A673 (cell line): ENCODE data around the gene NKX6-2. TPM values are rescaled to one million over a fixed set of nuclear protein-coding genes. Genes with fewer than 3 reads are reported as not detected.

Experiments used
- BruUV-seq: library from RNA; stranded (reverse); fragments of 400-500 nt; replicated peaks from 2 replicates; lab custom pipeline; 2021; lab: Mats Ljungman, UMichigan
- CTCF ChIA-PET: fragments of 300-600 bp; sonication (Branson Sonifier 250); formaldehyde crosslinking; loops from one replicate; lab custom pipeline; 2022; ENCODE audit warnings: antibody characterized with exemption; lab: Charles Lee
- POLR2A ChIA-PET: fragments of 300-600 bp; sonication (Branson Sonifier 250); formaldehyde crosslinking; loops from one replicate; lab custom pipeline; 2022; ENCODE audit warnings: antibody characterized with exemption; ENCODE audit not compliant: low non-redundant PET; lab: Charles Lee
- DNase-seq: peaks from one replicate; pipeline ENCODE4 v3.0.0-alpha.2; 2015; ENCODE audit warnings: low spot score
- H3K27ac ChIP-seq: fragments of 200-600 bp; sonication (generic); 2 replicates; pipeline ENCODE4 v1.5.1; 2016; ENCODE audit warnings: mixed run types, low read depth, mild to moderate bottlenecking, mixed read lengths, antibody characterized with exemption, low read length; ENCODE audit not compliant: poor library complexity, severe bottlenecking
- H3K27me3 ChIP-seq: fragments of 200-600 bp; sonication (generic); replicated peaks from 2 replicates; pipeline ENCODE4 v1.6.1; 2017; ENCODE audit warnings: mixed run types, low read depth, mild to moderate bottlenecking, mixed read lengths, antibody characterized with exemption, low read length; ENCODE audit not compliant: insufficient read depth, poor library complexity
- H3K36me3 ChIP-seq: fragments of 200-600 bp; sonication (generic); 2 replicates; pipeline ENCODE4 v1.6.1; 2016; ENCODE audit warnings: mixed run types, mild to moderate bottlenecking, mixed read lengths, antibody characterized with exemption, low read length; ENCODE audit not compliant: insufficient read depth, poor library complexity, severe bottlenecking
- H3K4me1 ChIP-seq: fragments of 200-600 bp; sonication (generic); 2 replicates; pipeline ENCODE4 v1.6.1; 2017; ENCODE audit warnings: mixed run types, mild to moderate bottlenecking, mixed read lengths, antibody characterized with exemption, low read length; ENCODE audit not compliant: insufficient read depth, poor library complexity, severe bottlenecking
- H3K4me3 ChIP-seq: fragments of 200-600 bp; sonication (generic); 2 replicates; pipeline ENCODE4 v1.5.1; 2016; ENCODE audit warnings: low read depth, mixed run types, mild to moderate bottlenecking, mixed read lengths, low read length; ENCODE audit not compliant: poor library complexity, severe bottlenecking
- H3K9me3 ChIP-seq: fragments of 200-600 bp; sonication (generic); 2 replicates; pipeline ENCODE4 v1.6.1; 2016; ENCODE audit warnings: mixed run types, low read depth, mild to moderate bottlenecking, mixed read lengths, antibody characterized with exemption, low read length; ENCODE audit not compliant: poor library complexity, severe bottlenecking
- EZH2 ChIP-seq: fragments of 200-600 bp; sonication (generic); IDR thresholded peaks from 2 replicates; pipeline ENCODE4 v1.6.1; 2017; ENCODE audit warnings: borderline replicate concordance, low read depth, mild to moderate bottlenecking, mixed read lengths, antibody characterized with exemption, low read length; ENCODE audit not compliant: poor library complexity, severe bottlenecking
- intact Hi-C: fragments of 100-400 bp; cut with micrococcal nuclease; formaldehyde crosslinking; loops from one replicate; pipeline ENCODE4 v1.10.0; 2022; ENCODE audit not compliant: unreplicated experiment
- total RNA-seq: library from RNA; stranded (reverse); gene quantifications from 2 replicates; pipeline ENCODE4 v1.2.3, GENCODE V29; 2021
- TF ChIP-seq, protein P1 (sequence below): fragments of 300-800, 200-600 bp; sonication (generic); conservative IDR thresholded peaks from 2 replicates; pipeline ENCODE4 v1.5.1; 2017; ENCODE audit warnings: low read depth, mild to moderate bottlenecking, antibody characterized with exemption, low read length, moderate library complexity, mixed read lengths

NKX6-2 gene
- total RNA-seq, 1 experiment from 2014 or later: not detected

DNA sequence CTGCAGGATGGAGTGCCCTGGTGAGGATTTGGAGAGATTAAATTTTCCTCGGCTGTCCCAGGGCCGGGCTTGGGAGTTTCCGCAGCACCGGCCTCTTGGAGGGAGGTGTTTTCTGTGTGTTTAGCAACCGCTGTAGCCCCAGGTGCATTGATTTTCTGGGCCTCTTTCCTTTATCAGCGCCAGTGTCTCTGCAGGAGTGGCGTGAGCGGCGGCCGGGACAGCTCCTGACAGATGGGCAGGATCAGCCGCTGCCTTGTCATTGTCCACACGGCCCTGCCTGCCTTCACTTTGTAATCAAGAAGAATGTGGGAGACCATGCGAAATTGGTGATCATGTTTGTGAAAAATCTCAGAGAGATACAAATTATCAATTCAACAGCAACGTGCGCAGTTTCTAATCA is 32.4 kb downstream of the NKX6-2 start:
- intact Hi-C loops: no loop called here
- no TSS peak for BruUV-seq
- H3K27ac ChIP-seq: no peak overlapping the region
- DNase-seq: no peak
- TF ChIP-seq EZH2: no peak
- TF ChIP-seq, protein P1, sequence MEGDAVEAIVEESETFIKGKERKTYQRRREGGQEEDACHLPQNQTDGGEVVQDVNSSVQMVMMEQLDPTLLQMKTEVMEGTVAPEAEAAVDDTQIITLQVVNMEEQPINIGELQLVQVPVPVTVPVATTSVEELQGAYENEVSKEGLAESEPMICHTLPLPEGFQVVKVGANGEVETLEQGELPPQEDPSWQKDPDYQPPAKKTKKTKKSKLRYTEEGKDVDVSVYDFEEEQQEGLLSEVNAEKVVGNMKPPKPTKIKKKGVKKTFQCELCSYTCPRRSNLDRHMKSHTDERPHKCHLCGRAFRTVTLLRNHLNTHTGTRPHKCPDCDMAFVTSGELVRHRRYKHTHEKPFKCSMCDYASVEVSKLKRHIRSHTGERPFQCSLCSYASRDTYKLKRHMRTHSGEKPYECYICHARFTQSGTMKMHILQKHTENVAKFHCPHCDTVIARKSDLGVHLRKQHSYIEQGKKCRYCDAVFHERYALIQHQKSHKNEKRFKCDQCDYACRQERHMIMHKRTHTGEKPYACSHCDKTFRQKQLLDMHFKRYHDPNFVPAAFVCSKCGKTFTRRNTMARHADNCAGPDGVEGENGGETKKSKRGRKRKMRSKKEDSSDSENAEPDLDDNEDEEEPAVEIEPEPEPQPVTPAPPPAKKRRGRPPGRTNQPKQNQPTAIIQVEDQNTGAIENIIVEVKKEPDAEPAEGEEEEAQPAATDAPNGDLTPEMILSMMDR: no peak
- H3K9me3 ChIP-seq: no peaks in the 10 kb centered on the region
- no peaks in the 10 kb centered on the region for H3K27me3 ChIP-seq
- ChIA-PET CTCF (no interaction called here), POLR2A (no interaction called here)
- no peak overlapping the region for H3K4me3 ChIP-seq
- H3K4me1 ChIP-seq: no peaks in the 10 kb centered on the region
- H3K36me3 ChIP-seq: no peaks in the 10 kb centered on the region

DNA sequence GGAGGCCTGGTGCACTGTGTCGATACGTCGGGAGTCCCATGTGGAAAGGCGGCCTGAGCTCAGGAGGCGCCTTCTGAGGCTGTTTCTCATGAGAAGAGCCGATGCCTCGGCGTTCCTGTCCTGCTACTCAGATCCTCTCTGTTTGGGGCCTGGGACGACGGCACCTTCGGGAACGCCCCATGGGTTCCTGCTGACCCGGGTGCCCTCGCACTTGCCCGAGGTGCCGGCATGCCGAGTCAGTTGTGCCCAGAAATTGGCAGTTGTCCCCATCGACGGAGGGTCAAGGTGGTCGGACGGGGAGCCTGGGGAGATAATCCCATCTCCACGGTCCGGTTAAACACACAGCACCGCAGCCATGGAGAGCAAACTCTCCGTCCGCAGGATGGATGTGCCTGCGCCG is 33.0 kb downstream of the NKX6-2 start:
- no TSS peak for BruUV-seq
- DNase-seq: no peak
- H3K9me3 ChIP-seq: no peaks in the 10 kb centered on the region
- H3K4me1 ChIP-seq: no peaks in the 10 kb centered on the region
- no peaks in the 10 kb centered on the region for H3K36me3 ChIP-seq
- no peak for TF ChIP-seq EZH2
- TF ChIP-seq, protein P1: no peak
- ChIA-PET POLR2A (no interaction called here), CTCF (no interaction called here)
- no peak overlapping the region for H3K27ac ChIP-seq
- H3K27me3 ChIP-seq: no peaks in the 10 kb centered on the region
- intact Hi-C loops: no loop called here
- no peak overlapping the region for H3K4me3 ChIP-seq

DNA sequence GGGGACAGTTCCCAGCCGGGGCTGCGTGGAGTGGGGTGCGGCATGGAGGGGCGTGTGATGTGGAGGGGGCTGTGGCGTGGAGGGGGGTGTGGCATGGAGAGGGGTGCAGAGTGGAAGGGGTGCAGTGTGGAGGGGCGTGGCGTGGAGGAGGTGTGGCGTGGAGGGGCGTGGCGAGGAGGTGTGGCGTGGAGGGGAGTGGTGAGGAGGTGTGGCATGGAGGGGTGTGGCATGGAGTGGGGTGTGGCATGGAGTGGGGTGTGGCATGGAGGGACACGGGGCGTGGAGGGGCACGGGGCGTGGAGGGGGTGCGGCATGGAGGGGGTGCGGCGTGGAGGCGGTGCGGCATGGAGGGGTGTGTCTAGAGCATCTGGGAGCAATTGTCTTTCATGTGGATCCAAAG is 33.6 kb downstream of the NKX6-2 start:
- CTCF ChIA-PET: no interaction called here

More for the DNA sequence above, 33.6 kb downstream of the NKX6-2 start:
- Histone ChIP-seq H3K36me3 (no peaks in the 10 kb centered on the region), H3K4me3 (no peak overlapping the region), H3K9me3 (no peaks in the 10 kb centered on the region), H3K27ac (no peak overlapping the region), H3K27me3 (no peaks in the 10 kb centered on the region), H3K4me1 (no peaks in the 10 kb centered on the region)
- no TSS peak for BruUV-seq
- POLR2A ChIA-PET: no interaction called here
- no peak for DNase-seq
- TF ChIP-seq, protein P1: no peak
- no peak for TF ChIP-seq EZH2
- intact Hi-C loops: no loop called here
